PC-9 (cell line): ENCODE measurements around the gene SERINC5. TPM values are rescaled to one million over a fixed set of nuclear protein-coding genes. Genes with fewer than 3 reads are reported as not detected.

Source experiments
- BruUV-seq: library from RNA; stranded (reverse); fragments of 400-500 nt; replicated peaks from 2 replicates; lab custom pipeline; 2021; lab: Mats Ljungman, UMichigan
- CTCF ChIA-PET: fragments of 300-600 bp; sonication (Branson Sonifier 250); formaldehyde crosslinking; loops from one replicate; lab custom pipeline; 2022; ENCODE audit warnings: antibody characterized with exemption; lab: Charles Lee
- POLR2A ChIA-PET: fragments of 300-600 bp; sonication (Branson Sonifier 250); formaldehyde crosslinking; loops from one replicate; lab custom pipeline; 2022; ENCODE audit warnings: antibody characterized with exemption; ENCODE audit not compliant: unreplicated experiment; lab: Charles Lee
- DNase-seq, 2 experiments: peaks; one replicate each; pipeline versions ENCODE4 v3.0.0 to v3.0.0-alpha.2; 2015 to 2022; ENCODE audit warnings: mixed read lengths in 1 of 2
- H2AFZ ChIP-seq: fragments of 200-600 bp; sonication (generic); 2 replicates; pipeline ENCODE4 v1.8.1; 2017; ENCODE audit warnings: antibody characterized with exemption
- H3F3A ChIP-seq: fragments of 200-600 bp; sonication (generic); 2 replicates; pipeline ENCODE4 v1.8.1; 2017; ENCODE audit warnings: antibody characterized with exemption, mild to moderate bottlenecking, low read depth; ENCODE audit not compliant: insufficient read depth
- H3K27ac ChIP-seq: fragments of 200-600 bp; sonication (generic); 2 replicates; pipeline ENCODE4 v1.6.1; 2016; ENCODE audit warnings: mixed run types
- H3K27me3 ChIP-seq: fragments of 200-600 bp; sonication (generic); 2 replicates; pipeline ENCODE4 v1.6.1; 2016; ENCODE audit warnings: low read depth, mixed run types; ENCODE audit not compliant: insufficient read depth
- H3K36me3 ChIP-seq: fragments of 200-600 bp; sonication (generic); 2 replicates; pipeline ENCODE4 v1.6.1; 2016; ENCODE audit warnings: low read depth, mixed run types
- H3K4me1 ChIP-seq: fragments of 200-600 bp; sonication (generic); replicated peaks from 2 replicates; pipeline ENCODE4 v1.6.1; 2016; ENCODE audit warnings: mixed run types; ENCODE audit not compliant: insufficient read depth
- H3K4me2 ChIP-seq: fragments of 200-600 bp; sonication (generic); 2 replicates; pipeline ENCODE4 v1.6.1; 2017; ENCODE audit warnings: mixed run types
- H3K4me3 ChIP-seq: fragments of 200-600 bp; sonication (generic); 2 replicates; pipeline ENCODE4 v1.6.1; 2016; ENCODE audit warnings: mixed run types
- H3K79me2 ChIP-seq: fragments of 200-600 bp; sonication (generic); 2 replicates; pipeline ENCODE4 v1.6.1; 2017; ENCODE audit warnings: low read depth, mixed run types
- H3K9me2 ChIP-seq: fragments of 200-600 bp; sonication (generic); 2 replicates; pipeline ENCODE4 v1.8.1; 2017; ENCODE audit warnings: mild to moderate bottlenecking; ENCODE audit not compliant: insufficient read depth
- H3K9me3 ChIP-seq: fragments of 200-600 bp; sonication (generic); 2 replicates; pipeline ENCODE4 v1.8.1; 2016; ENCODE audit warnings: low read depth; ENCODE audit not compliant: insufficient read depth
- H4K20me1 ChIP-seq: fragments of 200-600 bp; sonication (generic); 2 replicates; pipeline ENCODE4 v1.8.1; 2017; ENCODE audit not compliant: insufficient read depth
- CTCF ChIP-seq: fragments of 200-600 bp; sonication (generic); conservative IDR thresholded peaks from 2 replicates; pipeline ENCODE4 v1.6.1; 2017; ENCODE audit warnings: mixed run types, antibody characterized with exemption, mild to moderate bottlenecking, moderate library complexity
- EZH2 ChIP-seq: fragments of 200-600 bp; sonication (generic); IDR thresholded peaks from 2 replicates; pipeline ENCODE4 v1.8.0; 2017; ENCODE audit warnings: antibody characterized with exemption, low read depth
- intact Hi-C: fragments of 100-400 bp; cut with micrococcal nuclease; formaldehyde crosslinking; loops from one replicate; pipeline ENCODE4 v1.10.0; 2022; ENCODE audit not compliant: unreplicated experiment
- total RNA-seq: library from RNA; stranded (reverse); gene quantifications from 2 replicates; pipeline ENCODE4 v1.2.3, GENCODE V29; 2021

The SERINC5 gene
- total RNA-seq, 1 experiment from 2014 or later, result 68.8 TPM

GRCh38 chr5:80225189-80225933 lies 30.5 kb downstream of the SERINC5 start:
- H3K36me3 ChIP-seq, result 0 out of 2 replicates have a peak, but pooled peaks cover 3% of the 10 kb centered on the region
- CTCF ChIA-PET, result no interaction called here
- no peaks in the 10 kb centered on the region for H3K9me3 ChIP-seq
- H3K27me3 ChIP-seq, result no peaks in the 10 kb centered on the region
- no TSS peak for BruUV-seq
- H3K4me1 ChIP-seq, result peaks cover 33% of the 10 kb centered on the region
- peaks cover 27% of the 10 kb centered on the region; the same call in 1 of the 2 replicates for H3F3A ChIP-seq
- no peaks in the 10 kb centered on the region for H3K9me2 ChIP-seq
- no peak overlapping the region for H3K4me3 ChIP-seq
- no peak overlapping the region for H3K4me2 ChIP-seq
- H3K79me2 ChIP-seq, result peaks cover 97% of the 10 kb centered on the region
- H4K20me1 ChIP-seq, result peaks cover 12% of the 10 kb centered on the region
- no peak for TF ChIP-seq CTCF
- TF ChIP-seq EZH2, result no peak
- POLR2A ChIA-PET, result no interaction called here
- H2AFZ ChIP-seq, result no peak overlapping the region
- H3K27ac ChIP-seq, result peak overlapping the region; percentile 5; the same call in 1 of the 2 replicates
- no peak for DNase-seq
- intact Hi-C loops, result no loop called here

GRCh38 chr5:80223561-80223960 lies 32.3 kb downstream of the SERINC5 start:
- H4K20me1 ChIP-seq, result peaks cover 4% of the 10 kb centered on the region; the same call in 1 of the 2 replicates
- no peaks in the 10 kb centered on the region for H3K27me3 ChIP-seq
- TF ChIP-seq EZH2, result no peak
- TF ChIP-seq CTCF, result no peak
- BruUV-seq, result no TSS peak
- H3K4me3 ChIP-seq, result no peak overlapping the region
- CTCF ChIA-PET, result no interaction called here
- POLR2A ChIA-PET, result no interaction called here
- no peak overlapping the region for H2AFZ ChIP-seq
- 0 out of 2 replicates have a peak, but pooled peaks cover 3% of the 10 kb centered on the region for H3K36me3 ChIP-seq
- H3K9me3 ChIP-seq, result no peaks in the 10 kb centered on the region
- H3F3A ChIP-seq, result peaks cover 14% of the 10 kb centered on the region; the same call in 1 of the 2 replicates
- no peak overlapping the region for H3K27ac ChIP-seq
- H3K4me1 ChIP-seq, result peaks cover 17% of the 10 kb centered on the region
- H3K9me2 ChIP-seq, result no peaks in the 10 kb centered on the region
- intact Hi-C loops, result no loop called here
- no peak overlapping the region for H3K4me2 ChIP-seq
- no peak for DNase-seq
- peaks cover 95% of the 10 kb centered on the region for H3K79me2 ChIP-seq

- peaks cover 24% of the 10 kb centered on the region for H3K4me1 ChIP-seq
- CTCF ChIA-PET, result no interaction called here
- H3K27ac ChIP-seq, result no peak overlapping the region
- H3K79me2 ChIP-seq, result peaks cover 95% of the 10 kb centered on the region
- H2AFZ ChIP-seq, result no peak overlapping the region
- no peaks in the 10 kb centered on the region for H3K27me3 ChIP-seq
- peaks cover 6% of the 10 kb centered on the region; the same call in 1 of the 2 replicates for H3K36me3 ChIP-seq
- no peaks in the 10 kb centered on the region for H3K9me3 ChIP-seq
- no TSS peak for BruUV-seq
- no peaks in the 10 kb centered on the region for H3K9me2 ChIP-seq
- no peak for TF ChIP-seq CTCF
- no peak for TF ChIP-seq EZH2
- H3F3A ChIP-seq, result peaks cover 16% of the 10 kb centered on the region
- no peak for DNase-seq
- H4K20me1 ChIP-seq, result no peaks in the 10 kb centered on the region; the same call in 1 of the 2 replicates
- POLR2A ChIA-PET, result no interaction called here
- no peak overlapping the region for H3K4me3 ChIP-seq
- H3K4me2 ChIP-seq, result no peak overlapping the region
- intact Hi-C loops, result no loop called here
These were observed 35.5 kb downstream of the SERINC5 start for GRCh38 chr5:80220245-80220897.
